K562 (cell line): ENCODE data around the gene RBPMS2. TPM values are rescaled to one million over a fixed set of nuclear protein-coding genes. Genes with fewer than 3 reads are reported as not detected.
A peak's percentile ranks its signal among the peaks of the same experiment; 100 is the strongest.

ENCODE experiments used
- ATAC-seq: fragments of 200-7000 bp; cut with Tn5 transposase; 3 replicates; pipeline ENCODE4 v1.9.1; 2020; ENCODE audit warnings: moderate library complexity
- BruUV-seq: library from RNA; stranded (reverse); fragments of 400-500 nt; replicated peaks from 2 replicates; lab custom pipeline; 2021; lab: Mats Ljungman, UMichigan
- CTCF ChIA-PET: fragments of 300-600 bp; formaldehyde crosslinking; extraction: SDS; loops from one replicate; lab custom pipeline; 2021; ENCODE audit warnings: low intra/inter-chr PET ratio; lab: Yijun Ruan, JAX
- POLR2A ChIA-PET: fragments of 300-600, 350-650 bp; sonication (Branson Sonifier 250); formaldehyde crosslinking; extraction: SDS; loops from one replicate; lab custom pipeline; 2021; ENCODE audit warnings: antibody characterized with exemption, inconsistent platforms; lab: Yijun Ruan, JAX
- DNase-seq, 4 experiments: peaks; one replicate each; pipeline versions ENCODE4 v3.0.0 to v3.0.0-alpha.2; 2011 to 2018; ENCODE audit warnings: low spot score in 3 of 4, mixed read lengths in 3 of 4; ENCODE audit errors: extremely low read depth in 1 of 4
- FAIRE-seq: peaks from 2 replicates; lab custom pipeline; 2011; peaks lifted over from hg19 to GRCh38; lab: Jason Lieb, UNC
- H2AFZ ChIP-seq: 2 replicates; pipeline ENCODE4 v1.6.0; 2011; ENCODE audit warnings: low read depth, low read length, control low read depth, inconsistent platforms
- H3K27ac ChIP-seq: fragments of 200-600 bp; 3 replicates; pipeline ENCODE4 v1.8.0; 2011; ENCODE audit warnings: low read depth, mild to moderate bottlenecking, control low read depth, inconsistent platforms, low read length, moderate library complexity, mixed read lengths; ENCODE audit errors: extremely low read depth
- H3K27me3 ChIP-seq, 2 experiments: fragments of 300-600 bp in 1 of 2; 2 replicates in 1 of 2; 3 replicates in 1 of 2; pipeline versions ENCODE4 v1.6.0 to v1.8.0; 2011; ENCODE audit warnings: inconsistent platforms in 2 of 2, low read length in 2 of 2, mild to moderate bottlenecking in 1 of 2, mixed read lengths in 1 of 2, moderate library complexity in 1 of 2; ENCODE audit not compliant: control insufficient read depth in 2 of 2, insufficient read depth in 2 of 2
- H3K36me3 ChIP-seq: fragments of 300-600 bp; 3 replicates; pipeline ENCODE4 v1.8.0; 2011; ENCODE audit warnings: mild to moderate bottlenecking, low read length, inconsistent platforms; ENCODE audit not compliant: control insufficient read depth, insufficient read depth
- H3K4me1 ChIP-seq, 2 experiments: fragments of 200-600 bp in 1 of 2; replicated peaks in 1 of 2; 2 replicates in 1 of 2; 3 replicates in 1 of 2; pipeline versions ENCODE4 v1.5.1 to v1.8.0; 2011; ENCODE audit warnings: inconsistent platforms in 2 of 2, low read length in 2 of 2, mild to moderate bottlenecking in 1 of 2, mixed read lengths in 1 of 2, moderate library complexity in 1 of 2; ENCODE audit not compliant: control insufficient read depth in 2 of 2, insufficient read depth in 2 of 2
- H3K4me2 ChIP-seq: 2 replicates; pipeline ENCODE4 v1.6.1; 2011; ENCODE audit warnings: low read length, control low read depth, inconsistent platforms, mixed read lengths; ENCODE audit not compliant: insufficient read depth
- H3K4me3 ChIP-seq: fragments of 200-600 bp; sonication (generic), shearing (Covaris generic); 2 replicates; pipeline ENCODE4 v1.5.1; 2016; ENCODE audit warnings: control low read depth, inconsistent platforms
- H3K79me2 ChIP-seq: fragments of 200-600 bp; 3 replicates; pipeline ENCODE4 v1.8.0; 2011; ENCODE audit warnings: low read length, inconsistent platforms; ENCODE audit not compliant: control insufficient read depth, insufficient read depth
- H3K9ac ChIP-seq, 2 experiments: 2 replicates each; pipeline versions ENCODE4 v1.6.0 to v1.6.1; 2011; ENCODE audit warnings: low read depth in 2 of 2, low read length in 2 of 2, control low read depth in 1 of 2, inconsistent platforms in 1 of 2, mild to moderate bottlenecking in 1 of 2, mixed read lengths in 1 of 2; ENCODE audit not compliant: insufficient read depth in 1 of 2
- H3K9me1 ChIP-seq: one replicate; pipeline ENCODE4 v1.6.0; 2011; ENCODE audit warnings: inconsistent platforms, mild to moderate bottlenecking, low read length, moderate library complexity; ENCODE audit not compliant: control insufficient read depth, insufficient read depth
- H3K9me3 ChIP-seq: replicated peaks from 2 replicates; pipeline ENCODE4 v1.5.1; 2011; ENCODE audit warnings: low read depth, low read length, inconsistent platforms; ENCODE audit not compliant: control insufficient read depth, insufficient read depth
- H4K20me1 ChIP-seq: replicated peaks from 2 replicates; pipeline ENCODE4 v1.6.1; 2011; ENCODE audit warnings: low read length, inconsistent platforms, mixed read lengths; ENCODE audit not compliant: control insufficient read depth, insufficient read depth
- CBFA2T3 ChIP-seq: fragments of 450-650 bp; IDR thresholded peaks from 2 replicates; pipeline ENCODE4 v1.6.1; 2017
- CBX8 ChIP-seq: fragments of 200-600 bp; sonication (generic); IDR thresholded peaks from 2 replicates; pipeline ENCODE4 v1.6.1; 2012; ENCODE audit warnings: borderline replicate concordance, mixed run types, low read depth, mild to moderate bottlenecking, moderate library complexity, mixed read lengths, low read length, control low read depth, inconsistent platforms; ENCODE audit not compliant: poor library complexity, severe bottlenecking; ENCODE audit errors: extremely low read depth
- IRF2 ChIP-seq: sonication (generic); formaldehyde crosslinking; IDR thresholded peaks from 2 replicates; pipeline ENCODE4 v1.8.1; 2022; ENCODE audit warnings: mild to moderate bottlenecking, missing genetic modification reagents
- LARP7 ChIP-seq: fragments of 450-650 bp; IDR thresholded peaks from 2 replicates; pipeline ENCODE4 v1.6.1; 2016
- POLR2B ChIP-seq: fragments of 450-650 bp; IDR thresholded peaks from 2 replicates; pipeline ENCODE4 v1.6.1; 2018; ENCODE audit warnings: low read depth; ENCODE audit not compliant: partially characterized antibody
- SP1 ChIP-seq: sonication (generic); formaldehyde crosslinking; IDR thresholded peaks from 2 replicates; pipeline ENCODE4 v1.8.1; 2022; ENCODE audit warnings: mild to moderate bottlenecking, missing genetic modification reagents
- SRSF1 ChIP-seq: fragments of 200-400 bp; formaldehyde crosslinking; IDR thresholded peaks from 2 replicates; pipeline ENCODE4 v1.6.1; 2017; ENCODE audit warnings: mild to moderate bottlenecking, low read depth, low read length, moderate library complexity
- TCF3 ChIP-seq: sonication (generic); formaldehyde crosslinking; IDR thresholded peaks from 2 replicates; pipeline ENCODE4 v1.4.0; 2020; ENCODE audit warnings: mild to moderate bottlenecking, missing genetic modification reagents
- TEAD4 ChIP-seq, 2 experiments: sonication (generic) in 1 of 2; formaldehyde crosslinking in 1 of 2; IDR thresholded peaks; 2 replicates each; pipeline versions ENCODE4 v1.6.1 to v1.8.0; 2012 to 2022; ENCODE audit warnings: borderline replicate concordance in 1 of 2, inconsistent platforms in 1 of 2, low read length in 1 of 2, mild to moderate bottlenecking in 1 of 2, missing genetic modification reagents in 1 of 2
- ZNF263 ChIP-seq: sonication (generic); formaldehyde crosslinking; IDR thresholded peaks from 2 replicates; pipeline ENCODE4 v1.8.0; 2022; ENCODE audit warnings: mild to moderate bottlenecking, missing genetic modification reagents, borderline replicate concordance
- ZSCAN29 ChIP-seq: fragments of 450-650 bp; IDR thresholded peaks from 2 replicates; pipeline ENCODE4 v1.6.1; 2017
- WGBS: fragments of 100-300 bp; shearing (Covaris generic); methylation state at CpG from one replicate; pipeline ENCODE4 v1.1.6; 2016; ENCODE audit warnings: low coverage, mixed read lengths; ENCODE audit not compliant: insufficient coverage; ENCODE audit errors: missing lambda C conversion rate; 5-methylcytosine and 5-hydroxymethylcytosine counted together
- in situ Hi-C: fragments of 300-500 bp; cut with MboI; formaldehyde crosslinking; loops from 4 replicates; pipeline ENCODE4 v1.15.0; 2018; ENCODE audit warnings: inconsistent platforms, mixed read lengths
- intact Hi-C: fragments of 100-400 bp; cut with micrococcal nuclease; formaldehyde crosslinking; loops from 2 replicates; pipeline ENCODE4 v1.14.2; 2022
- polyA plus RNA-seq, 8 experiments: library from polyadenylated mRNA; depleted of rRNA in 4 of 8; stranded (reverse) in 5 of 8; unstranded in 3 of 8; fragments of >200 nt; fragmentation: Nextera tagmentation in 2 of 8; fragmentation: Illumina TruSeq in 1 of 8; extraction: Ambion mirVana in 2 of 8; extraction: Trizol in 1 of 8; gene quantifications; 2 replicates each; pipeline versions ENCODE4 v1.2.1 to v1.2.3, GENCODE V29; 2011 to 2014; ENCODE audit warnings: inconsistent platforms in 1 of 8, missing spikeins in 1 of 8
- total RNA-seq, 7 experiments: library from RNA; depleted of rRNA in 6 of 7; stranded (reverse); fragments of >200 nt in 6 of 7; fragmentation: Illumina TruSeq in 2 of 7; extraction: Trizol in 2 of 7; gene quantifications; 2 replicates each; pipeline versions ENCODE4 v1.2.1 to v1.2.3, GENCODE V29; 2011 to 2021; ENCODE audit warnings: low replicate concordance in 1 of 7
- TF ChIP-seq, protein P1 (sequence below): sonication (generic); IDR thresholded peaks from 2 replicates; pipeline ENCODE4 v1.6.1; 2016
- TF ChIP-seq, protein P2 (sequence below): fragments of 250-450 bp; sonication (Bioruptor Pico); IDR thresholded peaks from 2 replicates; pipeline ENCODE4 v1.5.0; 2021
- TF ChIP-seq, protein P3 (sequence below): fragments of 450-650 bp; IDR thresholded peaks from one replicate; pipeline ENCODE4 v1.6.1; 2018; ENCODE audit warnings: mild to moderate bottlenecking, moderate library complexity; ENCODE audit not compliant: partially characterized antibody
- TF ChIP-seq, protein P4 (sequence below), 3 experiments: fragments of 200-800 bp in 1 of 3; fragments of 250-450 bp in 1 of 3; fragments of 450-650 bp in 1 of 3; sonication (Bioruptor Pico) in 1 of 3; sonication (Bioruptor generic) in 1 of 3; formaldehyde crosslinking in 1 of 3; IDR thresholded peaks; 2 replicates each; pipeline versions ENCODE4 v1.6.1 to v1.8.0; 2016 to 2022; ENCODE audit warnings: mild to moderate bottlenecking in 2 of 3, missing genetic modification characterization in 2 of 3, missing compliant biosample characterization in 1 of 3, moderate library complexity in 1 of 3

The RBPMS2 gene
- total and polyA plus RNA-seq, 9 of the 15 experiments (the other 6 are each of a cell fraction or from before 2014, with no cell fraction given), result 0.11 to 2.6 (median 0.37) TPM; not detected in 1

DNA sequence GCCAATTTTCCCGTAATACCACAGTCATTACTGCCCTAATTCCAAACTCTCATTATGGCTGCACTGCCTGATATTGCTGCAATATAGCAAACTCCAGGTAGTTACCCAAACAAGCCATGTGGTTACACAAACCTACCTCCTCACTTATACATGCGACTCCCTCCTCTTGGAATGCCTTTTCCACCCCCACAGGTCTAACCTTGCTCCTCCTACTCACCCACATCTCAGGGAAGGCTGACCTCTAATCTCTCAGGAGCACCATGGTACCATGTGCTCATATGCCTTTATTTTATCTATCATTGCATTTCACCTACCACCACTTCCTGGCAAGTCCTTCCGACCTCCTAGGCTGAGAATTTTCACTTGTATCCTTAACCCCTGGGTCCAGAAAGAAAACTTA lies 2.9 kb downstream of the RBPMS2 start:
- H3K4me1 ChIP-seq, result peaks cover 8 to 29% of the 10 kb centered on the region in 2 experiments
- TF ChIP-seq POLR2B (no peak), SRSF1 (no peak), IRF2 (CRISPR knock-in tag) (no peak), TCF3 (CRISPR knock-in tag) (peak; percentile 51; the same call in 1 of the 2 replicates), ZSCAN29 (no peak), CBX8 (no peak), ZNF263 (0 out of 2 replicates have a peak, but pooled peaks have one; percentile 22), TEAD4 (IDR thresholded peaks at IDR 0.05; ENCODE audit: low read length) (peak; percentile 41; the same call in 1 of the 2 replicates), TEAD4 (CRISPR knock-in tag; IDR thresholded peaks at IDR 0.05; ENCODE audit: borderline replicate concordance) (no peak), CBFA2T3 (peak; percentile 55), LARP7 (no peak), SP1 (CRISPR knock-in tag) (no peak)
- TF ChIP-seq, protein P1, sequence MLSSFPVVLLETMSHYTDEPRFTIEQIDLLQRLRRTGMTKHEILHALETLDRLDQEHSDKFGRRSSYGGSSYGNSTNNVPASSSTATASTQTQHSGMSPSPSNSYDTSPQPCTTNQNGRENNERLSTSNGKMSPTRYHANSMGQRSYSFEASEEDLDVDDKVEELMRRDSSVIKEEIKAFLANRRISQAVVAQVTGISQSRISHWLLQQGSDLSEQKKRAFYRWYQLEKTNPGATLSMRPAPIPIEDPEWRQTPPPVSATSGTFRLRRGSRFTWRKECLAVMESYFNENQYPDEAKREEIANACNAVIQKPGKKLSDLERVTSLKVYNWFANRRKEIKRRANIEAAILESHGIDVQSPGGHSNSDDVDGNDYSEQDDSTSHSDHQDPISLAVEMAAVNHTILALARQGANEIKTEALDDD, result peak; percentile 40; the same call in 1 of the 2 replicates
- TF ChIP-seq, protein P2, sequence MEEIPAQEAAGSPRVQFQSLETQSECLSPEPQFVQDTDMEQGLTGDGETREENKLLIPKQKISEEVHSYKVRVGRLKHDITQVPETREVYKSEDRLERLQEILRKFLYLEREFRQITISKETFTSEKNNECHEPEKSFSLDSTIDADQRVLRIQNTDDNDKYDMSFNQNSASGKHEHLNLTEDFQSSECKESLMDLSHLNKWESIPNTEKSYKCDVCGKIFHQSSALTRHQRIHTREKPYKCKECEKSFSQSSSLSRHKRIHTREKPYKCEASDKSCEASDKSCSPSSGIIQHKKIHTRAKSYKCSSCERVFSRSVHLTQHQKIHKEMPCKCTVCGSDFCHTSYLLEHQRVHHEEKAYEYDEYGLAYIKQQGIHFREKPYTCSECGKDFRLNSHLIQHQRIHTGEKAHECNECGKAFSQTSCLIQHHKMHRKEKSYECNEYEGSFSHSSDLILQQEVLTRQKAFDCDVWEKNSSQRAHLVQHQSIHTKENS (CRISPR knock-in tag), result no peak
- TF ChIP-seq, protein P3, sequence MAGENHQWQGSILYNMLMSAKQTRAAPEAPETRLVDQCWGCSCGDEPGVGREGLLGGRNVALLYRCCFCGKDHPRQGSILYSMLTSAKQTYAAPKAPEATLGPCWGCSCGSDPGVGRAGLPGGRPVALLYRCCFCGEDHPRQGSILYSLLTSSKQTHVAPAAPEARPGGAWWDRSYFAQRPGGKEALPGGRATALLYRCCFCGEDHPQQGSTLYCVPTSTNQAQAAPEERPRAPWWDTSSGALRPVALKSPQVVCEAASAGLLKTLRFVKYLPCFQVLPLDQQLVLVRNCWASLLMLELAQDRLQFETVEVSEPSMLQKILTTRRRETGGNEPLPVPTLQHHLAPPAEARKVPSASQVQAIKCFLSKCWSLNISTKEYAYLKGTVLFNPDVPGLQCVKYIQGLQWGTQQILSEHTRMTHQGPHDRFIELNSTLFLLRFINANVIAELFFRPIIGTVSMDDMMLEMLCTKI, result no peak
- TF ChIP-seq, protein P4, sequence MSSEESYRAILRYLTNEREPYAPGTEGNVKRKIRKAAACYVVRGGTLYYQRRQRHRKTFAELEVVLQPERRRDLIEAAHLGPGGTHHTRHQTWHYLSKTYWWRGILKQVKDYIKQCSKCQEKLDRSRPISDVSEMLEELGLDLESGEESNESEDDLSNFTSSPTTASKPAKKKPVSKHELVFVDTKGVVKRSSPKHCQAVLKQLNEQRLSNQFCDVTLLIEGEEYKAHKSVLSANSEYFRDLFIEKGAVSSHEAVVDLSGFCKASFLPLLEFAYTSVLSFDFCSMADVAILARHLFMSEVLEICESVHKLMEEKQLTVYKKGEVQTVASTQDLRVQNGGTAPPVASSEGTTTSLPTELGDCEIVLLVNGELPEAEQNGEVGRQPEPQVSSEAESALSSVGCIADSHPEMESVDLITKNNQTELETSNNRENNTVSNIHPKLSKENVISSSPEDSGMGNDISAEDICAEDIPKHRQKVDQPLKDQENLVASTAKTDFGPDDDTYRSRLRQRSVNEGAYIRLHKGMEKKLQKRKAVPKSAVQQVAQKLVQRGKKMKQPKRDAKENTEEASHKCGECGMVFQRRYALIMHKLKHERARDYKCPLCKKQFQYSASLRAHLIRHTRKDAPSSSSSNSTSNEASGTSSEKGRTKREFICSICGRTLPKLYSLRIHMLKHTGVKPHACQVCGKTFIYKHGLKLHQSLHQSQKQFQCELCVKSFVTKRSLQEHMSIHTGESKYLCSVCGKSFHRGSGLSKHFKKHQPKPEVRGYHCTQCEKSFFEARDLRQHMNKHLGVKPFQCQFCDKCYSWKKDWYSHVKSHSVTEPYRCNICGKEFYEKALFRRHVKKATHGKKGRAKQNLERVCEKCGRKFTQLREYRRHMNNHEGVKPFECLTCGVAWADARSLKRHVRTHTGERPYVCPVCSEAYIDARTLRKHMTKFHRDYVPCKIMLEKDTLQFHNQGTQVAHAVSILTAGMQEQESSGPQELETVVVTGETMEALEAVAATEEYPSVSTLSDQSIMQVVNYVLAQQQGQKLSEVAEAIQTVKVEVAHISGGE (CRISPR knock-in tag; IDR thresholded peaks at IDR 0.05), result no peak

More for the DNA sequence above, 2.9 kb downstream of the RBPMS2 start:
- no peaks in the 10 kb centered on the region for H3K79me2 ChIP-seq
- H3K4me2 ChIP-seq, result no peak overlapping the region; the same call in 1 of the 2 replicates
- BruUV-seq, result no TSS peak
- H3K9me3 ChIP-seq, result no peaks in the 10 kb centered on the region
- in situ Hi-C loops, result no loop called here
- peaks cover 4% of the 10 kb centered on the region; the same call in 1 of the 2 replicates for H4K20me1 ChIP-seq
- H3K36me3 ChIP-seq, result no peaks in the 10 kb centered on the region
- no peaks in the 10 kb centered on the region for H3K9me1 ChIP-seq
- 6% methylated on average over 3 of the region's 3 CpGs for WGBS
- H3K27ac ChIP-seq, result no peak overlapping the region
- peak overlapping the region; percentile 50; the same call in 1 of the 2 replicates for H2AFZ ChIP-seq
- no peak overlapping the region for H3K9ac ChIP-seq
- peaks cover 6 to 43% of the 10 kb centered on the region in 2 experiments; a peak in 4 of 5 replicates for H3K27me3 ChIP-seq
- CTCF ChIA-PET, result no interaction called here
- no peak overlapping the region for H3K4me3 ChIP-seq
- POLR2A ChIA-PET, result interaction anchor here (0.6 kb wide), 1 partner anchor 65 kb away, joined by 3 read pairs; no protein-coding TSS in a partner anchor
- intact Hi-C loops, result no loop called here
- ATAC-seq, result no peak
- DNase-seq, result peak in 1 of 4 experiments; percentile 23
- FAIRE-seq, result no peak
